ENCODE measurements around the gene ZFP42.

DNA sequence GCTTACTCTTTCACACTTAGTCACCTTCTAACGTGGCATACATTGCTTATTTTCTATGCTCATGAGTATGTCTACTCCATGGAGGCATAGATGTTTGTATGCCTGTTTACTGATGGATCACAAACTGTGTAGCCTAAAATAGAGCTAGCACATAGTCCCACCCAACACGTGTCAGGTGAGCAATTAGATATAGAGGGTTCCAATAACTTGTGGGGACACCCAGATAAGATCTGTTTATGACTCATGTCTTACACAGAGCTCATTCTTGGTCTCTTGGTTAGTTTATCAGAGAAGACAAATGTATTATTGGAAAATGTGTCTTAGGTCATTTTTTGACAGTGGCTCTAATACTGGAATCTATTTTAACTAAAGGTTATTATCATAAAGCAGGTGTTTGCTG, 6.8 kb downstream of the ZFP42 start:
- TF ChIP-seq POLR2AphosphoS5 (IDR thresholded peaks at IDR 0.05), result no peak
- TF ChIP-seq, protein P1, sequence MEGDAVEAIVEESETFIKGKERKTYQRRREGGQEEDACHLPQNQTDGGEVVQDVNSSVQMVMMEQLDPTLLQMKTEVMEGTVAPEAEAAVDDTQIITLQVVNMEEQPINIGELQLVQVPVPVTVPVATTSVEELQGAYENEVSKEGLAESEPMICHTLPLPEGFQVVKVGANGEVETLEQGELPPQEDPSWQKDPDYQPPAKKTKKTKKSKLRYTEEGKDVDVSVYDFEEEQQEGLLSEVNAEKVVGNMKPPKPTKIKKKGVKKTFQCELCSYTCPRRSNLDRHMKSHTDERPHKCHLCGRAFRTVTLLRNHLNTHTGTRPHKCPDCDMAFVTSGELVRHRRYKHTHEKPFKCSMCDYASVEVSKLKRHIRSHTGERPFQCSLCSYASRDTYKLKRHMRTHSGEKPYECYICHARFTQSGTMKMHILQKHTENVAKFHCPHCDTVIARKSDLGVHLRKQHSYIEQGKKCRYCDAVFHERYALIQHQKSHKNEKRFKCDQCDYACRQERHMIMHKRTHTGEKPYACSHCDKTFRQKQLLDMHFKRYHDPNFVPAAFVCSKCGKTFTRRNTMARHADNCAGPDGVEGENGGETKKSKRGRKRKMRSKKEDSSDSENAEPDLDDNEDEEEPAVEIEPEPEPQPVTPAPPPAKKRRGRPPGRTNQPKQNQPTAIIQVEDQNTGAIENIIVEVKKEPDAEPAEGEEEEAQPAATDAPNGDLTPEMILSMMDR (IDR thresholded peaks at IDR 0.05), result no peak
